ENCODE measurements around the gene NRG2.

The NRG2 gene

DNA sequence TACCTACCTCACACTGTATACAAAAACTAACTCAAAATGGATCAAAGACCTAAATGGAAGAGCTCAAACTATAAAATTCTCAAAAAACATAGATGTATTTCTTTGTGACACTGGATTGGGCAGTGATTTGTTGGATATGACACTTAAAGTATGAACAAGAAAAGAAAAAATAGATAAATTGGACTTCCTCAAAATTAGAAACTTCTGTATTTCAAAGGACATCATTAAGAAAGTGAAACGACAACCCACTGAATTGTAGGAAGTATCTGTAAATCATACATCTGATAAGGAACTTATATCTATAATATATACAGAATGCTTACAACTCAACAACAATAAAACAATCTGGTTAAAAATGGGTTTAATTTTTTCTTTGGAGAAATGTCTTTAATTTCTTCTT is 96.7 kb downstream of the NRG2 start:
- DNase-seq (ENCODE audit: low read depth in 3 of 3) = no peak

DNA sequence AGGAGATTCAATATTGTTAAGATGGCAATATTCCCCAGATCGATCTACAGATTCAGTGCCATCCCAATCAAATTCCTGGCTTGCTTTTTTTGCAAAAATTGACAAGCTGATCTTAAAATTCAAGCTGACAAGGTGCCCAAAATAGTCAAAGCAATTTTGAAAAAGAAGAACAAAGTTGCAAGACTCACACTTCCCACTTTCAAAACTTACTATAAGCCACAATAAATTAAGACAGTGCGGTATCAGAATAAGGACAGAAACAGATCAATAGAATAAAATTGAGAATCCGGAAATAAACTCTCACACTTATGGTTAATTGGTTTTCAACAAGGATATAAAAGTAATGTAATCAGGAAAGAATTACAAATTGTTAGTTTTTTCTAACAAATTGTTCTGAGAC is 97.1 kb downstream of the NRG2 start:
- no peak for DNase-seq (ENCODE audit: low read depth in 3 of 3)

DNA sequence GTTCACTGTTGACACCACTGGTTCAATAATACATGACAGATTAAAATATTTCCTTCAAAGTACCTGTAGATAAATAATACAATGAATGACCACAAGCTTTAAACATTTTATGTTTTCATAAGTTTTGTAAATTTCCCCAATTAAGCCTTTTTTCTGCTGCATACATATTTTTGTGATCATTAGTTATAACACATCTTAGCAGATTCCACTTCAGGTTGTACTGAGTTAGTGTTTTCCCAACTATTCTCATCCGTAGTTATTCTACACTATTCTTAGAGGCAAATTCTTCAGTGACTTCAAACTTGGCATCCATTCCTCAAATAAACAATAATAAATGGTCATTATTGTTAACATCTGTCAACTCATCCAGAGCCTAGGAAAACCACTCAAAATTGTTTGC is 100.9 kb downstream of the NRG2 start:
- no peak for DNase-seq (ENCODE audit: low read depth in 3 of 3)

DNA sequence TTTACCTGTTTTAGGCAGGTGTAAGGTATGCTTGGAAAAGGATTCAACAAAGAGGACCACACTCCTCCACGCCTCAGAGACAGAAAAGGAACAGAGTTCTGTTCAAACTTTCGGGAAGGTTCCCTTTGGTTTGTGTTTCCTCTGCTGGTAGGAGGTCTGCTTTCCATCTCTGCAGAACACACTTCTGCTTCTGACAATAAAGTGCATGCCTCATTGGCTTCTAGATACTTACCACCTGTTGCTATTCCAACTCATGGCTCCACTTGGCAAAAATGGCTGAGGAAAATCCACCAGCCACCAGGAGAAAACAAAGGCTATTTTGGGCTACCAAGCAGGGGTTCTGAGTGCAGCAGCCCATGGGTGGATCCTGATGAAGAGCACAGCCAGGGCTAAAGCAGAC is 112.7 kb downstream of the NRG2 start:
- DNase-seq (ENCODE audit: low read depth in 3 of 3) = no peak

DNA sequence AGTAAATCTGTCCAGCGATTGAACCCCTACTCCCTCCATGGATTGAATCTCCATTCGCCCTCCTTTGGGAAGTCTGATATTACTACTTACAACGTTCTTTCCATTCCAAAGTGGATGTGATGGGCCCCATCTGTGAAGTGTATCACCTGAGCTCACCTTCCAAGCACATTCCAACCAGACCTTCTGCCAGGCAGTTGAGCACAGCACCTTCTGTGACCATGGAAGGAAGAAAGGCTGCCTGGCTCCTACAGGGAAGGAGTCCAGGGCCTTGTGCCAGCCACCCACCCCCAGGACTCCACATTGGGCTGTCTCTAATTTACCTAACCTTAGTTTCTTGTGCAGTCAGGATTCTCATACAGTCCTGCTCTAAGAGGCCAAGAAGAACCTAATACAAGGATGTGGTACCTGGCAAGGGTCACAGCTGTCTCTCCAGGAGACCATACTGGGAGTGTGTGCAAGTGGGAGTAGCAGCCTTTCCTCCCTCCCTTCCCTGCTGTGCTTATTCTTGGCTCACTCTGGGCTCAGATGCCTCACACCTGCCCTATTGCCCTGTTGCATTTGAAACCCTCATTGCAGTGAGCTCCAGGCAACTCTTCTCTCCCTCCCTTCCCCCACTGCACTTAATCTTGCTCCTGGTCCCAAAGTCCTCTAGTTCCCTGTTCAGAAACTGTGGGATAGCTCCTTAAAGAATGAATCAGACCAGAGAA is 116.1 kb downstream of the NRG2 start:
- no peak for DNase-seq (ENCODE audit: low read depth in 3 of 3)

DNA sequence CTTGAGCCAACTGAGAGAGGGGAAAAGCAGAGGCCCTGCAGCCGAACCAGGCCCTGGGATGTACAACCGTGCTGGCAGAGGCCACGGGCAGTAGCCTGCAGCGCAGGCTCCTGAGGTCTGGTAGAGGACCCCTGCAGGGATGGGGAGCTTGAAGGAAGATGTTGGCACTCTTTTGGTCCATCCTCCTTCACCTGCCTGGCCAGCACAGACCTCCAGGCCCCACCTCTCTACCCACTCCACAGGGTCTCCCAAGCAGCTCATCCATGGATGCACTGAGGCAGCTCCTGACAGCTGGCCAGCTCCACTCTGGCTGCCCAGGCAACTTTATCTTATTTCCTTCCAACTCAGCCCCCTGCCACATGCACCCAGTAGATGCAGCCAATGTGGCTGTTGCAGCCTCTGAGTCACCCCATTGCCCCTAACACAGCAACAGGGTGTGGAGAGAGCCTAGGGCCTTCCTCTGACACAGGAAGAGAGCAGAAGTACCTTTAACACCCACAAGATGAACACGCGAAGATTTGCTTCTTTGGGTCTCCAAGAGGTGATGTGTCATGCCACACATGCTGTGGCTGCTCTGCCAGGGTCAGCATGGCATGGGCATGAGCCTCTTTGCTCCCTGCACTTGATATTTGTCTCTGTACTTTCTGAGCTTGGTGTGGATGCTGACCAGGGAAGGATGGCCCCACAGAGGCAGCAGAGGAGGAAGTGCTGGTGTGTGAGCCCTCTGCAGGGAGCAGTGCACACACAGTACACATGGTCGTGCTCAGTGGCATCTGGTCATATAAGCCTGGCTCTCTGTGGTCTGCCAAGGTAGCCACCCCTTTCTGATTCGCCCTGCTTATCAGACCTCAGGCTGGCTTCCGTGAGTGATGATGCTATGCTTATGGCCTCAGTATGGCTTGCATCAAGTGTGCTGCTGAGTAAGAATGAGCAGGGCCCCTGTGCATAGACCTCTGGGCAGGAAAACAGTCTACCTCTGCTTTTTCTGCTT is 117.2 kb downstream of the NRG2 start:
- no peak for DNase-seq (ENCODE audit: low read depth in 3 of 3)

DNA sequence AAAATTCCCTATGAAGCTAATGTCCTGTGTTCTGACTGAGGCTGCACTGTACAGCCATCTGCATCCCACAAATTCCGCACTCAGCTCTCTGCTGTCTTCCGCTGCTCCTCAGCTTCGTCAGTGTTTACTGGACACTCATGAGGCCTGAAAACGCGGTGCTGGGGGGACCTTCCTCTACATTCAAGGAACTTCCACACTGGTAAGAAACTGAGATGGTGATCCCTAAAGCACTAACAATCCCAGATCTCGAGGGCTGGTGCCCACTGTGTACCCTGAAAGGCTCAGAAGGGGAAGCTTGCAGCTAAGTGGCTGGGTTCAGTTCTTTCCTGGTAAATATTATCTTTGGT is 117.9 kb downstream of the NRG2 start:
- no peak for DNase-seq (ENCODE audit: low read depth in 3 of 3)

DNA sequence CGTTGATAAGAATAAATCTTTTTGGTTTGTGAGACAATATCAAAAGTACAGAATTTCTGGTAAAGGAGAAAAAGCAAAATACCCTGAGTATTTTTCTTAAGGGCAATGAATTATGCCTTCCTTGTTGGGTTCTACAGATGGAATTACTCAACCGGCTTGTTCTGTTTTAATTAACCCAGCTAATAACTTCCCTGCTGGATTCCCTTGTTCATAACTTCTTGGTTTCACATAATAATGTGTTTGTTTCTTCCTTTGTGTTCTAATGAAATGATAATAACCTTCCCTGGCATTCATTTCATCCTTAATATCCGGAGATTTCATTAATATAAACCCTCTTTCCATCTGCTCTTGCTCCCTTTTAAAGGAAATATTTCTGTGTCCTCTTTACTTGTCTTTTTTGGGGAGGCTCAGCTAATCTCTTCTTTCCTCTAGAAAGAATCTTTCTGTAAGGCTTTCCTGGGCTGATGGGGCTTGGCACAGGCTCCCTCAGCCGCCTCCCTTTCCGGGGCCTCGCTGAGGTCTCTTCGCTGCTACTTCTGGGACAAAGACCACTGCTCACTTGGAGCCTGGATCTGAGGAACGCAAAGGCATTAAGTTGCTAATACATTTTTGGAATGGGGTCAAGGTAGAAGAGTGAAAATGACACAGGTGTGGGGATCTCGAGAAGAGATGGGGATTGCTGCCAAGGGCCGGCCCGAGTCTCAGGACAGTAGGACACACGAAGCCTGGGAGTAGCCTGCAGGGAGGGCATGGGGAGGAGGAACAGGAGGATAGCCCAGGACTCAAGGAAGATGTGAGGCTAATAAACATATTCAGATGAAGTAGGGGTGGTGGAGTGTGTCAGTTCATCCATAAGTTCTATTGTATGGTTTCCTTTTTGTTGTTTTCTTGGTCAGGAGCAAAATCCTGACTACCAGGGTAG is 118.5 kb downstream of the NRG2 start:
- no peak for DNase-seq (ENCODE audit: low read depth in 3 of 3)

DNA sequence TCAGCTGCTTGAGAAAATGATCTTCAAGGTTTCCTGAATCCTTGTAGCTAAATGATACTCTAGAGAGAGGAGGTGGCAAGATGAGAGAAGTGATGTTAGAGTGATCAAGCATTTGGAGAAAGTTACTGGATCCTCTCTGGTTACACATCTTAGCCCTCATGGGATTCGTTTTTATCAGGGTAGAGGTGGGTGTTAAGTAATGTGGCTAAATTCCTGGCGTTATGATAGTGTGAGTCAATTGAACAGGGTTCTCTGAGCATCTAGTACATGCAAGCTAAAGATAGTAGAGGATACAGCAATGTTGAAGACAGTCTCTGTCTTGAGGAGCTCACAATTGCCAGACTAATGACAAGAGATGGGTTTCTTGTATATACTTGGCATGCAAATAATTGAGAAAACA is 123.8 kb downstream of the NRG2 start:
- no peak for DNase-seq (ENCODE audit: low read depth in 3 of 3)

DNA sequence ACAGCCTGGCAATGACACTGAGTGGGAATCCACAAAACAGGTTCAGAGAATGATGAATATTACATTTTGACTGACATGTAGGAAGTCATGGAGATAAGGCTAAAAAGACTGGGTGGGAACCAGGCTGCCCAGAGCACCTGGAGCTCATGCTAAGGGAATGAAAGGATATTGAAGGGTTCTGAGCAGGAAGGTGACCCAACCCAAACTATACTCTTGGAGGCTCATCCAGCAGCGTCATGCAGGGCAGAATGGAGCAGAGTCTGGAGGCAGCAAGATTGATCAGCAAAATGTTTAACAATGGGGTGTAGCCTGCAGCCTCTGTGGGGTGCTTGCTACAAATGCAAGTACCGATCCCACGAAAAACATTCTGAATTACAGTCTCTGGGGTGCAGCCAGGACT is 127.3 kb downstream of the NRG2 start:
- DNase-seq (ENCODE audit: low read depth in 3 of 3) = no peak

DNA sequence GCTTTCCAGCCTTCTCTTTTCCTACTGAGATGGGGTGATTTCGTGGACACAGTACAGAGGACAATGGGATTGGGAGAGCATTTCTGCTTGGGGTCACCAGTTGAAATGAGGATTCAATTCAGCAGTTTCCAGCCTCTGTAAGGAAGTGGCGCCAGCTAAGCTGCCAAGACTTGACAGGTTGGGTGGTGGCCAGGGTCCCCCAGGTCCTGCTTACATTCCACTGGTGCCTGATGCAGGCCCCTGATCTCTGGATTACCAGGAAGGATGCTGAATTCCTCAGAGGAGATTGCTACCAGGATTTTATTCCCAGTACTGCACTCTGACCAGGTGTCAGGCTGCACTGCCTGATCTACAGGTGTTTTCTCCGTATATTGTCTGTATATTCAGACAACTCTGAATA is 127.8 kb downstream of the NRG2 start:
- DNase-seq (ENCODE audit: low read depth in 3 of 3) = no peak

DNA sequence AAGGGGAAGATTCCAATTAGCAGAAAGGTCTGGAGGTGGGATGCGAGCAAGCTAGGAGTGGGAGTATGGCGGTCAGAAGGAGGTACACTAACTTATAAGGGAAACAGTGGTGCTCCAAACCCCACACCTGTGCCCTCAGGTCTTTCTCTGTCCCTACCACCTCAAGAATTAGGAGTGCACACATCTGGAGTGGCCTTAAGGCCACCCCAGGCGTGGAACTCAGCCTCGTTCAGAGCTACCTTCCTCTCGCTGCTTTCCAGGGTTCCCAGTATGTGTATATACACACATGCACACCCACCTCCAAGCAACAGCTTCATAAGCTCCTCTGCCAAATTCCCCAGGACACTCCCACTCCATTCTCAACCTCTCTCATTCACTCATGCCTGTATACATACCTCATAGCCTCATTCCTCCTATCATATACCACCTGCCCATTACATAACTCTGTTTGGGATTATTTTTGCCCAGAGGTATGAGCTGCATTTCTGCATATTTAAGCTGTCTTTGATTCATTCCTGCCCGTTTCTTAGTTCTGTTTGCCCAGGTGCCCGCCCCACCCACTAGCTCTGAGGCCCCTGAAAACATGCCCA is 128.8 kb downstream of the NRG2 start:
- DNase-seq (ENCODE audit: low read depth in 3 of 3) = no peak

DNA sequence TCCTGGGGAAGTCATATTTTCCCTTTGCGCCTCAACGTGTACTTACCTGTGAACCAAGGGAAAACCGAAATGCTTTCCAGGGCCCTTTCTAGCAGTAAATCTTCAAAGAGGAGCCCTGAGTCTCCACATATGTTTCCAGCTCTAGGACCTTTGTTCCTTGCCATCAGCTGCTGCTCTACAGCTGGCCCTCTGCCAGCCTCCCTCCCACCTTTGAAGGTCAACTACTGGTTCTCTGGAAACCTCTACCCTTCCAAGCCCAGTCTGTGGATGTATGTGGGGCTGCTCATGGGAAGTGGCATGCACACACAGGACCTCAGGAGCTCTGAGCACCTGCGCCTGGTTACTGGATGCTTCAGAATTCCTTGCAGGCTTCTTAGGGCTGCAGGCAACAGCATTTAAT is 130.3 kb downstream of the NRG2 start:
- no peak for DNase-seq (ENCODE audit: low read depth in 3 of 3)

DNA sequence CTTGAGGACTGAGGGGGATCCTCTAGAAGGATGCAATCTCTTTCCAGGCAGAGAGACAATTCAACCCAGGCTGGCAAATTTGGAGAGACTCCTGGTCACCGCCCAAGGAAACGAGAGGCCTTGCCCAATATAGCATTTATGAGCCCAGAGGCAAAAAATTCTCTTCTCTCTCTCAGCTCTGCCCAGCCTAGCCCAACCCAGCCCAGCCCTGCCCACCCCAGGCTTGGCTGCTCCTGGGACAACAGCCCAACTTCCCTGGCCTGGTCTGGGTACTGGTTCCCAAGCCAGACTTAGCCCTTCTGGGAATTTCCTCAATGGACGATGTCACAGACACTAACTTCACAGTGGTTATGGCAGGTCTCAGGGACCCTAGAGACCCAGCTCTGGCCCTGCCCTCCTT is 130.9 kb downstream of the NRG2 start:
- no peak for DNase-seq (ENCODE audit: low read depth in 3 of 3)

DNA sequence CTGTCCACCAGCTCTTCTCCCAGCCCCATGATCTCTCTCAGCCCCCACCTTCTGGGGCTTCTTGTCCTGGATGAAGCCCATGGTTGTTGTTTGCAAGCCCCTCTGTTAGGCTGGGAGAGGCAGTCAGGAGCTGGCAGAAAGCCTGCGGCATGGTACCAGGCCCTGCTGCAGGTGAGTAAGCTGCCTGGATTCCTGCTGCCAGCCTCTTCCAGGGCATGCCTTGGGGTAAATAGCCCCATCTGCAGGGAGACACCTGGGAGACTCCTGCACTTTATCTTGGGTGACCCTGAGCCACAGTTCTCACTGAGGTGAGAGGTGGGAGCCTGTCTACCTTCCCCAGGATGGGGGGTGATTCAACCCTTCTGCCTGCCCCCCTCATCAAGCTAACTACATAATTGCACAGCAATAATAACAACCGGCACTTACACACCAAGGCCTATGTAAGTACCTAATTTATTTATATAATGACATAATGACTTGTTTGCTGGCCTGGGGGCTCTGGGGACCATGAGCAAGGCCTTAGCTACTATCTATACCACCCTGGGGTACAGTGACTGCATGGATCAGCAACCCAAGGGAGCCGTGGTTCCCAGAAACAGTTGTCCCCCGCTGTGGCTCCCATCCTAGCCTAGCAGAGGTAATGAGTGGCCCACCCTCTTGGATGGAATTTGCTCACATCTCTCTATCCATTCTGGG is 131.5 kb downstream of the NRG2 start:
- no peak for DNase-seq (ENCODE audit: low read depth in 3 of 3)

DNA sequence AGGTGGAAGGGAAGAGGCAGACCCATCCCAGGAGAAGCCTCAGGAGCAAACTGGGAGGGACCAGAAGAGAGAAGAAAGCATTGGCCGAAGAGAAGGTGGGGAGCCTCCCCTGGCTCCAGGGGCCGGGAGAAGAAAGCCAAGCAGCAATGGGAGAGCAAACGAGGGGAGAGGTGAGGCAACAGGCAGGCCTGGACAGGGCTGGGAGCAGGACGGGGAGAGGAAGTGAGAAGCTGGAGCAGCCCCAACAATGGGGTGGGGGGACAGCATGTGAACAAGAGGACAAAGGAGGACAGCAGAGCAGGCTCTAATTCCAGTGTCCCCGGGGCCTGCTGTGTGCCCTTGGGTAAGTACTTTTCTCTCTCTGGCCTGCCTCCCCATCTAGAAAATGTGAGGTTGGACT is 132.2 kb downstream of the NRG2 start:
- DNase-seq (ENCODE audit: low read depth in 3 of 3) = no peak

DNA sequence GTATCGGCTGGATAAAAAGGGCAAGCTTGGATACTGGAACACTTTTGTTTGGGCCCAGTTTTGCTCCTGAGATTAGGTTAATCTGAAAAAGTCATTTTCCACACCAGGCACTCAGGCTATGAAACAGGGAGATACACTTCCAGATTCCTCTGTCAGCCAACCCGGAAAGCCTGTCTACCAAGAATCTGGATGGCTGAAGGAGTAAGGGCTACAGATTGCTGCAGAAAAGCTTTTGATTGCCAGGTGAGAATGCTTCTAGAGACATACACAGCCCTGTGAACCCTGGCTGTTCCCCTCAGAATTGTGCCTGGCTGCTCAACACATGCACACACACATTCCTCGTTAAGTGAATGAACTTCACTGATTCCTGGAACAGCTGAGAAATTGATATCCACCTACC is 133.1 kb downstream of the NRG2 start:
- DNase-seq (ENCODE audit: low read depth in 3 of 3) = no peak

DNA sequence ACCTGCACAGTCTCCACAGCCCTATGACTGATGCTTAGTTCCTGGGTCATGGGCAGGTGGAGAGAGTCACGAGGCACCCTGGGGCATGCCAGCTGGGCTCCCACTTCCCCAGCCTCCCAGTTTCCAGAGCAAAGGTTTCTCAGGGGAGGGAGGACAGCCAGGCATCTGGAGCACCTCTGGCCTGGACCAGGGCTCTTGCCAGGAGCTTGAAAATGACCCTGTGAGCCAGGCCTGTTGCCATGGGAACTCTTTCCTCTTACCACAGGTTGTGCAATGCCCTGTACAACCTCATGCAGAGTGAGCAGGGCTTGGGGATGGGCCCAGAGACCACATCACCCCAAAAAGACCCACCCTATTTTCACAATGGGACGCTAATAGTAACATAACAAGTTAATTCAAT is 134.3 kb downstream of the NRG2 start:
- DNase-seq (ENCODE audit: low read depth in 3 of 3) = no peak

DNA sequence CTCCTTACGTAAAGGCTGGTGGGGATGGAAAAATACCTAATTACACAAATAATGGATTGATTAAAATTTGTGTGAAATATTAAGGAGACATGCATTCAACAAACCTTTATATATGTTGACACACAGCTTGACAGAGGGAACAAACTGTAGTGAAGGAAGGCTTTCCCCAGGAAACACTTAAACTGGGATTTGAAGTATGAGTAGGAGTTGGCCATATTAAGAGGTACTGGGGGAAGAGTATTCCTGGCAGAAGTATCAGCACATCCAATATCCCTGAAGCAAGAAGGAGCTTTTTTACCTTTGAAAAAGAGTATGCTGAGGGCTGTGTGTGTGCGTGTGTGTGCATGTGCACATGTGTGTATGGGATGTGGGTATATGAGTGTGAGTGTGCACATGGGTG is 136.4 kb downstream of the NRG2 start:
- no peak for DNase-seq (ENCODE audit: low read depth in 3 of 3)

DNA sequence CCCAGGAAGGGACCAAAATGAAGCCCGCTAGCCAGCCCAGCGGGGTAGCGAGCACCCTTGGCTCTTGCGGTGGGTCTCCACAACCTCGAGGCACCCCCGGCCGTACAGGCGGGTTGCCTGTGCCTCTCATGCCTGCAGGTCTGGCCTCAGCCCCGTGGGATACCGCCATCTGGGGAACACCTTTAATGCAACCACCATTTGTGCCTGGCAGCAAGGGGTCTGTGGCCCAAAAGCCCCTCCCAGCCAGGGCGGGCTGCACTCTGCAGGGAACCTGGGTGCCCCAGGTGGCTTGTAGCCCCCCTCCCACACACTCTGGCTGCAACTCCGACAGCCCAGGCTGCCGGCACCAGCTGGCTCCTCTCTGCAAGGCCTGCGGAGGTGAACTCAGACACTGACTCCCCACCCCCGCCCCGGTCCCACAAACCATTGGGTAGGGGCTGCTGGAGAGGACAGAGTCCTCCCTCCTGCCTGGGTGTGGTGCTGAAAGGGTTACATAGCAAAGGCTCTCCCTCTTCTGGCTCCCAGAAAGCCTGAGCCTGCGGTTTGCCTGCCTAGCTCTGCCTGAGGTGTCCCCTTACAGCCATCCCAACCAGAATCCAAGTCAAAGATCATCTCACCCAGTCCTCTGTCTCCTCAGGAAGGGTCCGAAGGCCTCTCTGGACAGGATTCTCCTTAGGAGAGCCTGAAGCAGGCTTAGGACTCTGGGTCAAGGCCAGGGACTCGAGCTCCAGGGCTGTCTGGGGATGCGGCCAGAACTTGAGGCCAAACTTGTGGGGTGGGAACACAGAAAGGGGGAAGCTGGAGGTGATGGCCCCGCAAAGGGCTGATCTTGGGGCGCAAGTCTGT is 138.1 kb downstream of the NRG2 start:
- no peak for DNase-seq (ENCODE audit: low read depth in 3 of 3)

DNA sequence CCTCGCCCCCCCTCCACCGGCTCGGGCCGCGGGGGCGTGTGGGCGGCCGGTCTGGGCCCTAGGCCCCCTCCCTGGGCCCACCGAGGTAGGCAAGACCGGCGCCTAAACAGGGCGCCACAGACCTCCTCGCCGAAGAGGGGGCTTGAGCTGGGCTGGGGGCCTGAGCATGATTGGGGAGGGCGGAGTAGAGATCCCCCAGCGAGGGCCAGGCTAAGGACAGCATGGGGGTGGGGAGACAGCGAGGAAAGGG is 138.6 kb downstream of the NRG2 start:
- DNase-seq (ENCODE audit: low read depth in 3 of 3) = no peak
